Germinal center (tissue), 1 donor: ENCODE measurements around the gene ABHD15.
"Not testable (repeated sequence)": the region's sequence is repeated elsewhere in the genome, so short reads cannot be mapped to it uniquely, and the experiment has no call there.

ENCODE experiments used
- DNase-seq: peaks from one replicate; pipeline ENCODE4 v3.0.0; 2012; ENCODE audit warnings: mixed read lengths, low spot score

ABHD15 gene

DNA sequence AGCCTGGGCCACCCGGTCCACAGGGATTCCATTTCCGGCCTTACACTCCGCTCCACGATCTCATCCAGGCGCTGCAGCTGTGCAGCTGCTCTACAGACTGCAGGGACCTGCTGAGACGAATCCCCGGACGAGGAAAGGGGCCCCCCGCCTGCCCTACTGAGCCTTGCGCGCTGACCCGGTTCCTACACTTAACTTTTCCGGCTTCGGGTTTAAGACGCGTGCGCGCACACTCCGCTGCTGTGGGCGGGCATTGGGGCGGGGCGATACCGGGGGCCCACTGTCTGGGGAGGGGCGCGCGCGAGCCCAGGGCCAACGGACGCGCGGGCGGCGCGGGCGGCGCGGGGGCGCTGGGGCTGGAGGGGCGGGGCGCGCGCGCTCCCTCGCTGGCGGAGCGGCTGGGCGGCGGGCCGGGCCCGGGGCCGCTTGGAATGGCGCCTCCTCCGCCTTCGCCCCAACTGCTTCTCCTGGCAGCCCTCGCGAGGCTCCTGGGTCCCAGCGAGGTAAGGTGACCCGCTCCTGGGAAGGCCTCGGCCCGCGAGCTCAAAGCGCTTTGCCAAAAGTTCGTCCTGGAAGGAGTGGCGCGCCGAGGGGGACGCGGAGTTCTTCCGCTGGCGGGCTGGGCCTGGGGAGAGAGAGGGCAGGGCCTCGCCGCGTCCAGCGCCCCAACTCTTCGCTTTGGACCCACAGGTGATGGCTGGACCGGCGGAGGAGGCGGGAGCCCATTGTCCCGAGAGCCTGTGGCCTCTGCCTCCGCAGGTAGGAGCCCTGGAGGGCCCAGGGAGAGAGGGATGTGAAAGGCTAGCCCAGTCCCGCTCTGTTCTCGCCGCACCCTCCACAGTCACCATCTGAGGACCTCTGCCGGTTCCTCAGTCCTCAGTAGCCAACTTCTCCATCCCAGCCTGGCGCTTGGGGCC, 1.8 kb upstream of the ABHD15 start, which contains the start of gene TP53I13:
TP53I13 (plus strand) TSS at position 371 of the 914 bp plus-strand sequence; CDS start at position 429, 58 bp downstream.
- peak; percentile 91 for DNase-seq

DNA sequence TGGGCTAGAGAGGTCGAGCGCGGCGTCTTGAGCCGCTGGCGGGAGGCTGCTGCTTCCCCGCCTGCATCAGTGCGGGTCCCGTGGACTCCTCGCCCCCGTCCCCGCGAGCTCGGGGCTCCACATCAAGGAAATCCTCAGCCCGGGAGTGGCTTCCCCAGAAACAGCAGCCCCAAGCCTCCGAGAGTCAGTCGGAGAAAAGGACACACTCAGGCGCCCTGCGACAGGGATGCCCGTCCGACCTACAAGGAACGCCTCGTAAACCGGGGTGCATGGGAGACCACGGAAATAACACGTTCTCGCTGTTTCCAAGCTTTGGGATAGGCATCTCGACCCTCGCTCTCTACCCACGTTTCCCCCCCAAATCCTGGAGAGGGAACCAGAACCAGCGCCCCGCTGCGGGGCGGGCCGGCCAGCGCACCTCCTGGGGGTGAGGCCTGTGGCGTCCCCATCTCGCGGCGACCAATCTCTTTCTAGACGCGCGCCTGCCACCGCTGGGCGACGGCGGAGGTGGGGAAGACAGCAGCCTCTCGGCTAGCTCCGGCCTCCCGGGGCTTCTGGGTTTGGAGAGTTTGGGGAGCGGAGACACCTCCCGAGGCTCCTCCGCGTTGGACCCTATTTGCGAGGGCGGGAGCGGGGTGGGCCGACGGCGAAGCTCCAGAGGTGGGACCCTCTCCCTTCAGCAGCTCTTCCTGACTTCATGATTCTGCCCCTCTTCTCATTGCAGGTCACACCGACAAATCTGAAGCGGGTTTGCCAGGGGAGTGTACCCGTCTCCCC, 905 bp upstream of the ABHD15 start:
- DNase-seq, result peak; percentile 87

DNA sequence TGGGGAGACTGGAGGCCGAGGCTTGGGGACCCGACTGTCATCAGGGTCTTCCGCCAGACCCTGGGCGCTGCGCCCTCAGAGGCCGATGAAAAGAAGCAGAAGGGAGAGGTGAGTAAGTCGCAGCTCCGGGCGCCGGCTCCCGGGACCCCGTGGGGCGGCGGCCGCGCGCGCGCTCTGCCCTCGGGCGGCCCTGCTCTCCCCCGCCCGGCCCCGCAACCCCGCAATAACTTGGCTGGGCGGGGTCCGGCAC, 392 bp upstream of the ABHD15 start:
- peak; percentile 62 for DNase-seq

GRCh38 chr17:29565643-29566472, 979 bp downstream of the ABHD15 start:
- DNase-seq, result peak; percentile 52

GRCh38 chr17:29563816-29564215, 3.0 kb downstream of the ABHD15 start:
- DNase-seq, result peak; percentile 61

DNA sequence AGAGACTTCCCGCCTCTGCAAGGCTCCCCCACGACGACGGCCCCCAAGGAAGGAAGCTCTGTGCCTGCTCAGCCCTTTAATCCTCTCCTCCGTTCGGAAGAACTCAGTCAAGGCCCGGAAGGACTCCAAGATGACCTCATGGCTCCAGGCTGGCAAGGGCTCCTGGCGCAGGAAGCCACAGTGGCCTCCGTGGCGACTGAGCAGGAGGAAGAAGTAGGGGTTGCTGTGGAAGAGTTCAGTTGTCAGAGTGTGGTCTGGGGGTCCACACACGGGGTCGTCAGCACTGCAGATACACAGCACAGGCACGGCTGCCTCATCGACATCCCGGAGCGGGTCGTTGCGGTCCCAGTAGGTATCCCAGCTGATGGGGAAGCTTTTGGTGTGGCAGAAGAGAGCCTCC, 4.2 kb downstream of the ABHD15 start:
- no peak for DNase-seq

GRCh38 chr17:29561554-29562517, 5.0 kb downstream of the ABHD15 start:
- no peak for DNase-seq

DNA sequence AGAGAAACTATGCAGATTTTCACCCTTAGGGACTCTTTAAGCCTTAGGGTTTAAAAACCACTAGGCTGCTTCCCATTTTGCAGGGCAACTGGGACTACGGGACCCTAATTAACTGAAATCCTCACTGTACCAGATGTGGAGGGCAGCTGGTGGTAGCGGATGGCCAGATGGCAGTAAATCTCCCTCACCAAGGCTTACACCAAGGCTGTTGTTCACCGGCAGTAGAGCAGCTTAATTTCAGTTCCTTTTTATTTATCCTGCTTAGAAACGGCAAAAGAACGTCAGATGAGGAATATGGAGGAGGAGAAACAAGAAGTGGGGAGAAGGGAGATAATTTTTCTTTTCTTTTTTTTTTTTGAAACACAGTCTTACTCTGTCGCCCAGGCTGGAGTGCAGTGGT, 6.5 kb downstream of the ABHD15 start:
- peak; percentile 61 for DNase-seq

GRCh38 chr17:29559640-29560039, 7.2 kb downstream of the ABHD15 start:
- no peak for DNase-seq

DNA sequence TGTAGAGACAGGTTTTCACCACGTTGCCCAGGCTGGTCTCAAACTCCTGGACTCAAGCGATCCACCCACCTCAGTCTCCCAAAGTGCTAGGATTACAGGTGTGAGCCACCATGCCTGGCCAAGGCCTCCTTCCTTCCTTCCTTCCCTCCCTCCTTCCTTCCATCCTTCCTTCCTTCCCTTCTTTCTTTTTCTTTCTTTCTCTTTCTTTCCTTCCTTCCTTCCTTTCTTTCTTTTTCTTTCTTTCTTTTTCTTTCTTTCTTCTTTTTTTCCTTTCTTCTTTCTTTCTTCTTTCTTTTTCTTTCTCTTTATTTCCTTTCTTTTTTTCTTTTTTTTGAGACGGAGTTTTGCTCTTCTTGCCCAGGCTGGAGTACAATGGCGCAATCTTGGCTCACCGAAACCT, 8.7 kb downstream of the ABHD15 start:
- DNase-seq, result not testable (repeated sequence)

- no peak for DNase-seq
These were observed 9.1 kb downstream of the ABHD15 start for GRCh38 chr17:29557739-29558116.

- DNase-seq, result no peak
These were observed 9.6 kb downstream of the ABHD15 start for GRCh38 chr17:29557085-29557738.

- no peak for DNase-seq
These were observed 11.0 kb downstream of the ABHD15 start for GRCh38 chr17:29555840-29556239.

DNA sequence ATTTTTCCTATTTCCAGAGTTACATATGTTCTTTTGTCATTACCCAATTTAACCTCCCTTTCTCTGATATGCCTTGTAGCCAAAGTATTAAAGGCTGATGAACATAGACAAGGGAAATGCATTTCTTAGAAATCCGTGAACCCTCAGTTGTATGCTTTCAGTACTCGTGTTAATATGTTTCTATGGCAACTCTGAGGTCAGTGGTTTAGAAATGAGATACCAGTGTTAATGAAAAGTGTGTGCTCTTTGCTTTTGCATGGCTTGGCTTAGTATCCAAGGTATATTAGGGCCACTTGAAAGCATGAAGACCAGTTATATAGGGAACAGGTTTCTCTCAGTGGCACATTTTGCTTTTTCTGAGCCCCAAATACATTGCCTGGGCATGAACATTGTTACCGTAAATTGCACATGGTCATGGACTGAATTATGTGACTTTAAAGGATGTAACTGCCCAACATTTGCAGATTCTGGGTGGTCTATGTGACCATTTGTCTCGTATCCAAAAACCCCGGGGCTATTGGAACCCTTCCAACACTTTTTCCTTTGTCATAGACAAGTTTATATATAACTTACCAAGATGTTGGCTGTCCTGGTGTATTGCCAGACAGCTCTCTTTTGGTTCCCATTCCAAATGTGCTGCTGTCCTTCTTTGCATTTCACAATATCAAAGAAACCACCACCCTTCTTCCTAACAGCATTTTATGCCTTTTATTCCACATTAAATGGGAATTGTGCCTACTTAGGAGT, 17.5 kb downstream of the ABHD15 start:
- no peak for DNase-seq

GRCh38 chr17:29546830-29547229, 20.0 kb downstream of the ABHD15 start:
- no peak for DNase-seq

DNA sequence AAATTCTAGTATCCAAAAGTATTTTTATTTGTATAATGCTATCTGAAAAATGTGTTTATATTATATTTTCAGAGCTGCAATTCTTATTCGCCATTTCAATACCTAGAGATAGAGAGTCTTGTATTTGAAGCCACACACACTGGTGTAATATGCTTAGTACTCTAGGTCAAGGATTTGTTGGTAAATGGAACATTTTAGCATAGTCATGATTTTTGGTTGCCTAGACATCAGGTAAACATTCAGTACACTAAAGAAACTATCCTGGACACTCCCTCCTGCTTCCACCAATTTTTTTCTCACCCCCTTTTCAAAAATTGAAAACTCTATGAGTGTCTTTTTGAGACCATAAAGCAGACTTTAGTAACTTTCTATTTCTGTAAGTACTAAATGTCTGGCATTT, 20.8 kb downstream of the ABHD15 start:
- DNase-seq, result no peak

DNA sequence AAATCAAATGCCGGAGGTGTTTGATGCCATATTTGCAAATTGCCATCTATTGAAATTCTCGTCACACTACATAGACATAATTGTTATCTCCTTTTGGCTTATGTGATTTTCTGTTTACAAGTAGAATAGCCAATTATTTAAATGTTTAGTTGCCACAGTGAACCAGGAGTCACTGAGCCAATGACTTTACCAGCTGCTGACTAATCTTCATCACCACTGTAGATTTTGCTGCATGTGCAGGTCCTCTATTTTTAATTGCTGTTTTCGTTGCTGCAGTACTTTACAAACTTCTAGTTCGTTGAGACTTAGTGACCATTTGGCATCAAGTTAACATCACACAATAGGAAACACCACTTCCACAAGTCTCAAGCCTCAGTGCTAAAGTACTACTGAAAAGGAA, 22.8 kb downstream of the ABHD15 start:
- no peak for DNase-seq

GRCh38 chr17:29533976-29534375, 32.9 kb downstream of the ABHD15 start:
- no peak for DNase-seq

- DNase-seq, result no peak
These were observed 40.5 kb downstream of the ABHD15 start for GRCh38 chr17:29526322-29526721.

DNA sequence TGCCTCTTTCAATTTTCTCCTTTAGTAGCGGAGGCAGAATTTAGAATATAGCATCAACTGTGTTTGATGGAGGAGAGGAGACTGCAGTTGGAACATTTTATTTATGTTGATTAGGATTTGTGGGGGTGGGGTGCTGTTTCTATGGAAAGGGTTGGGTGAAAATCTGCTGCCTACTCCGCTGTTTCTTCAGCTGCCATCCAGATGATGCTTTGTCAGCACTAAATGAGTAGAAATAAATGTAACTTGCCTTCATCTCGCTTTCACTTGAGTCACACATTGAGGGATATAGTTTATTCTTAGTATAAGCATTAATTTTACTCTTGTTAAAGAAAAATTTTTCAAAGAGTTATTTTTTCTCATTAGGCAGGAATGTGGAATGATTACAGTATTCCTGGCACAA, 42.1 kb downstream of the ABHD15 start:
- DNase-seq, result no peak
